GM06990 (cell line): ENCODE measurements around the gene MBD6.
"Not testable (repeated sequence)": the region's sequence is repeated elsewhere in the genome, so short reads cannot be mapped to it uniquely, and the experiment has no call there.

ENCODE experiments used
- DNase-seq: peaks from one replicate; pipeline ENCODE4 v3.0.0-alpha.2; 2011; ENCODE audit not compliant: insufficient read length; ENCODE audit errors: extremely low read depth
- H3K27me3 ChIP-seq: replicated peaks from 2 replicates; pipeline ENCODE4 v1.6.0; 2011; ENCODE audit warnings: low read length; ENCODE audit not compliant: control insufficient read depth, insufficient read depth
- H3K36me3 ChIP-seq: 2 replicates; pipeline ENCODE4 v1.5.1; 2011; ENCODE audit warnings: low read length; ENCODE audit not compliant: control insufficient read depth, insufficient read depth
- H3K4me3 ChIP-seq: replicated peaks from 2 replicates; pipeline ENCODE4 v1.5.1; 2011; ENCODE audit warnings: low read depth, mild to moderate bottlenecking, control low read depth, low read length
- CTCF ChIP-seq: IDR thresholded peaks from 2 replicates; pipeline ENCODE4 v1.5.1; 2011; ENCODE audit warnings: low read length, control low read depth, mild to moderate bottlenecking, inconsistent platforms; ENCODE audit not compliant: insufficient read depth, poor library complexity, severe bottlenecking

MBD6 gene

GRCh38 chr12:57514720-57515407 lies 7.8 kb upstream of the MBD6 start:
- DNase-seq: no peak
- H3K4me3 ChIP-seq: no peak overlapping the region
- no peak for TF ChIP-seq CTCF
- no peaks in the 10 kb centered on the region for H3K27me3 ChIP-seq
- H3K36me3 ChIP-seq: peaks cover 39% of the 10 kb centered on the region

- no peak for TF ChIP-seq CTCF
- Histone ChIP-seq H3K36me3 (peaks cover 39% of the 10 kb centered on the region), H3K27me3 (no peaks in the 10 kb centered on the region), H3K4me3 (no peak overlapping the region)
- no peak for DNase-seq
Observed at GRCh38 chr12:57515408-57515933, 7.2 kb upstream of the MBD6 start.

GRCh38 chr12:57515934-57516541 lies 6.6 kb upstream of the MBD6 start:
- H3K27me3 ChIP-seq: no peaks in the 10 kb centered on the region
- no peak overlapping the region for H3K4me3 ChIP-seq
- DNase-seq: no peak
- TF ChIP-seq CTCF: no peak
- H3K36me3 ChIP-seq: peaks cover 39% of the 10 kb centered on the region

GRCh38 chr12:57516617-57517153 lies 5.9 kb upstream of the MBD6 start:
- Histone ChIP-seq H3K27me3 (no peaks in the 10 kb centered on the region), H3K4me3 (no peak overlapping the region), H3K36me3 (peaks cover 36% of the 10 kb centered on the region)
- TF ChIP-seq CTCF: no peak
- DNase-seq: no peak

GRCh38 chr12:57517187-57517586 lies 5.4 kb upstream of the MBD6 start:
- DNase-seq: no peak
- H3K27me3 ChIP-seq: no peaks in the 10 kb centered on the region
- TF ChIP-seq CTCF: no peak
- peaks cover 32% of the 10 kb centered on the region for H3K36me3 ChIP-seq
- no peak overlapping the region for H3K4me3 ChIP-seq

- H3K27me3 ChIP-seq, H3K4me3 ChIP-seq, DNase-seq: not testable (repeated sequence)
- peaks cover 32% of the 10 kb centered on the region for H3K36me3 ChIP-seq
Observed at GRCh38 chr12:57517718-57518117, 4.9 kb upstream of the MBD6 start.
